HG03066 (cell line): Measurements from ENCODE around the gene NRG2.

Experiments
- ATAC-seq: cut with Tn5 transposase; IDR thresholded peaks from one replicate; pipeline ENCODE4 v1.9.1; 2021; ENCODE audit warnings: low read depth; ENCODE audit not compliant: unreplicated experiment

Gene NRG2

DNA sequence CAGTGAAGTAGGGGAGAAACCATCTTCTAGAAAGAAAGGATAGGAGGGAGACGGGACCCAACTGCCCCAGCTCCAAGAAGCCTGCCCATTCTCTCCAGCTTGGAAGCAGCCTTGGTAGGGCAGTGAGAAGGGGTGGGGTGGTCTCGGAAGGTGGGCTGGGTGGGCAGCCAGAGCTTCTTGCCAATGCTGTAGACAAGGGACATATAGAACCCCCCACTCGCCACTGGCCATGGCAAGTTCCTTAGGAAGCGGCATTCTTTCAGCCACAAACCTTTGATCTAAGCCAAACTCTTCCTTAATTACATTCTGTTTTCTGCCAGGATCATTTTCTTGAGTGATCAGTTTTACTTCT, 157.3 kb downstream of the NRG2 start:
- no peak for ATAC-seq

DNA sequence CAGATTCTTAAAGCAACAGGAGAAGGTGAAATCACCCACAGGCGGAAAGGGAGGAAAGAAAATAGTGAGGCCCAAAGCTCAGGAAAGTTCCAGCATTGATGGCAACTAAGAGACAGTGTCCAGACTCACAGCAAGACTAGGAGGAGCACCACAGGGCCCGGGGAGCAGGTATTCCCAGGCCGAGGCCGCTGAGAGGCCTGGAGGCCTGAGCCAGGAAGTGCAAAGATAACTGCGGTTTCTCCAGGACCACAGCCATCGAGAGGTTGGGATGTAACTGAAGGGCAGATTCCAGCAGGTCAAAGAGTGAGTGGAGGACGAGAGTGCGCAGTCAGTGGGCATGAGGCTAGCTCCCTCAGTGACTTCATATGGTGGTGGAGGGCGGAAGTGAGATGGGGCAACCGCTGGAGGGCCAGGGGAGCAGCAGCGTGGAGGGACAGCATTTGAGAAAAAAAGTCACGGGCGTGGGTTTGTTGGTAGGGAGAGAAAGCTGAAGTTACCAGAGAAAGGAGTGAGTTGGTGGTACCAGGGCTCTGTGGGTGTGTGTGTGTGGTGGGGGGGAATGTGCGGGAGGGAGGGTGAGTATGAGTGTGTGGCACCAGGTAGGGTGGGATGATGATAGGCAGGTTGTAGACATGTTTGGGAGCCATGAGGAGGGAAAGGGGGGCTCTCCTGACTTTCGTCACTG, 157.8 kb downstream of the NRG2 start:
- ATAC-seq, result no peak

DNA sequence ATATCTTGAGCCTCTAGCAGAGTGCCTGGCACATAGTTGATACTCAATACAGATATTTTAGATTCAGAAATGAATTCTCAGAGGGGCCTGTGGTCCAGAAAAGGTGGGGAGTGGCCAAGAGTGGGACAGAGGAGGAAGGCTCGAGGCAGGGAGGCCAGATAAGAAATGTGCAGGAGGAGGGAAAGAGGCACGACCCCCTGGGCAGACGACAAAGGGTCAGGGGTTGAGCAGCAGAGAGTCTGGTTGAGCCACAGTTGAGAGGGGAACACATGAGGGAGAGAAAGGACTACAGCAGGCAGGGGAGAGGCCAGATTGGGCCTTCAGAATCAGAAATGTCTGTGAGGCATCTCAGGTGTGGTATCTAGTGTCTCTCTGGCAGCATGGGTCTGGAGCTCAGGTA, 158.4 kb downstream of the NRG2 start:
- ATAC-seq, result no peak

DNA sequence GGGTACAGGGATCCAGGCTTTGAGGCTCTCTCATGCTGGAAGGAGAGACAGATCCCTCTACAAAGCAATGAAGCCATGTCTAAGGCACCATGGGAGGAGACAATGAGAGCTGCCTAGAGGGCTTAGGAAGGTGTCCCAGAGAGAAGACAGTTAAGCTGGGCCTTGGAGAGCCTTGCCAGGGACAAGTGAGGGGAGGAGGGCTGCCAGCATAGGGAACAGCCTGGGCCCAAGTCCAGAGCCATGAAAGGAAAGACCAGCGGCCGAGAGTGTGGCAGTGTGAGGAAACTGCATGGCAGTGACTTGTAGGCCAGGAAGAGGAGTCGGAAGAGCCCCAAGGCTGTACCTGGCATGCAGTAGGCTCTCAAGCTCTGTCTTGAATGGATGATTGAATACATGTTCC, 159.0 kb downstream of the NRG2 start:
- no peak for ATAC-seq

DNA sequence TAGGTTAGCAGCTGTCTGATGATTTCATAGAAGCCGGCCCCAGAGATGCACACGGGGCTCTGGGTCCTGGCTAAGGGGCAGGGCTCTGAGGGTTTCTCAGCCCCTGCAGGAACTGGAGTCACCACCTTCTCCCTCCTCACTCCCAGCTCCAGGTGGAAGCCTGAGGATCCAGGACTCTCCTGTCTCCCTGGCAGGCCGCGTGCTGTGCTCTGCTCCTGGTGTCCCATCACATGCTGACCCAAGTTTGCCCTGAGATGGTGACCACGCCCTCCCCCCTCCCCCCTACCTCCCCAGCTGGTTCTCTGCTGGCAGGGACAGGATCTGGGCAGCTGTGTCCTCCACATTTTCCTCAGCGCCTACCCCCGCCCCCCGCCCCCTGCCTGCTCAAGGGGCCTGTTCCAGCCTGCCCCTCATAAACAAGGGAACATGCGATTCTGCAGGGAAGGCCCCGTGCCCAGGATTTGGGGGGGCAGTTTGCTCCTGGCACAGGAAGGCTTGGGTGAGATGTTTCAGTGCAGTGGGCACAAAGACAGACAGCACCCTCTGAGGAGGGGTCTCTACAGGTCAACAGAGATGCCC, 160.0 kb downstream of the NRG2 start:
- ATAC-seq, result no peak

DNA sequence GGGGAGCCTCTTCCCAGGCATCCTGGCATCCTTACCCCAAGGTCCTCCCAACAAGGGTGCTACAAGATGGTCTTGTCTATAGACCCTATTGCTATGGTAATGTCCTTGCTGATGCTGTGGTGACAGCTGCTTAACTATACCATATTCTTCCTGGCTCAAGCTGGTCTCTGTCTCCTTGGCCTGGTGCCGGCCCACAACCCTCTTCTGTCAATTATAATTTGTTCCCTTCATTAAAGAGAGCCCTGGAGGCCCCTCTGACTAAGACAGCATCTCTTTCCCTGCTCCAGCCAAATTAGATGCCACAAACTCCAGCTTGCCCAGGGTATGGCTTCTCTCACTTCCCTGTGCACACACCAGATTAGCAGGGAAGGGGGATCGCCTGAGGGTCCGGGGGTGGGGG, 160.8 kb downstream of the NRG2 start:
- ATAC-seq, result no peak

DNA sequence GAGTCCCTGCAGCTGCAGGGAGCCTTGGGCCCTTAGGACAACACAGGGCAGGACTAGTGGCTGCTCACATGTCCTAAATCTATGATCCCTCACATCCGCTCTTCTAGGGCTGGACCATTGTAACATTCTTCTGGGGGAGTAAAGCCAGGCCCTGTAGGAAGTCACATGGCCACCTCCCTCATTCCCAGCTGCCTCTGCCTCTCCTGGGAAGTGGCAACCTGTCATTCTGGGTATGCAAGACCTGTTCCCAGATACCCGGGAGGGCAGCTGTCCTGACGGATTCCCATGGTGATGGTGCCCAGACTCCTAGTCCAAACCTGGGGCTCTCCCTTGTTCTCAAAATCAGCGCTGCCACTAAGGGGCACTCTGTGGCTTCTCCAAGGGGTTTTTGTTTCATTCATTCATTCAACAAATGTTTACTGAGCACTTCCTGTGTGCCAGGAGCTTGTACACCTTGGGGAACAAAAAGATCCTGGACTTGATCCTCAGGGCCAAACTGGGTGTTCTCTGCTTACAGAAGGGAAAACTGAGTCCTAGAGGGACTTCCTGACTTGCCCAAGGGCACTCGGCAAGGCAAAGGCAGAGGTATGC, 161.9 kb downstream of the NRG2 start:
- no peak for ATAC-seq

DNA sequence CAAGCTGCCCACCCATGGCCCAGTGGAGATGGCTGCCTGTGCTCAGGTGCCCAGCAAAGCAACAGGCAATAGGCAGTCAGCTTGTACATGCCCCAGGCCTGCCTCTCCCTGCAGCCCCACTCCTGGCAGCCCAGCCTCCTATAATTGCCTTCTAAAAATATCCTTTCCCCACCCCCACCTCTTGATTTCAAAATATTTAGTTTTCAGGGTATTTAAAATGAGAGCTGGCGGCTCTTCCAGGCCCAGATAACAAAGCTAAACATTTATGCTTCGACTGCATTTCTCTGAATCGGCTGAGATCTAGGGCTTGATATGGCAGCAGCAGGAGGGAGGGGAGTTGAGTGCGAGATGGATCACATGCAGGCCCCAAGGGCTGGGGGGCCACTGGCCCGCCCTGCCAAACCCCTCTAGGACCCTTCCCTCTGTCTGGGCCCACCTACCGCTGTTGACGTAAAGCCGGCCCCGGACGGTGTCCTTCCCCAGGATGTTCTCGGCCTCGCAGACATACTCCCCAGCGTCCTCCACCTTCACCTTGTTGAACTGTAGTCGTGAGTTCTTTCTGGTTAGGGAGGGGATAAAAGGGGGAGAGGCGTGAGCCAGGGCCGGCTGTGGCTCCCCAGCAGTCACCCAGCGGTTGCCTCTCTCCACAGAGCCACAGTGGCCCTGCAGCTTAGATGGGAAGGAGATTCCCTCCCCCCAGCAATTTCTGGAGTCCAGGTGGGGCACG, 162.5 kb downstream of the NRG2 start:
- no peak for ATAC-seq

DNA sequence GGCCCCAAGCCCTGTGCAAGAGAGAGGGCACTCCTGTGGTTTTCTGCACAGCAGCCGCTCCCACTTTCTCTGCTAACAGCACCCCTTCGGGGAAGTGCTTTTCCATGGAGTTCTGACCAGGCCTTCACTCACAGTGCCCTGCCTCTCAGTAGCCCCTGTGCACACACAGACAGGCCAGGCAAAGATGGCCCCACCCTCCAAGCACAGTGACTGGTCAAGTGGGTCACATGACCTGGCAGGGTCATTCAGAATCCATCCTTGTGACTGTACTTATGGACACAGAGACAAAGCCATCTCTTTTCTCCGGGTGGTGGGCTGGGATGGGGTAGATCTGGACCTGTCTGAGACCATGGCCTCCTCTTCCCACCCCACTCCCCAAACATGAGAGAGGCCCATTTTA, 165.0 kb downstream of the NRG2 start:
- no peak for ATAC-seq

DNA sequence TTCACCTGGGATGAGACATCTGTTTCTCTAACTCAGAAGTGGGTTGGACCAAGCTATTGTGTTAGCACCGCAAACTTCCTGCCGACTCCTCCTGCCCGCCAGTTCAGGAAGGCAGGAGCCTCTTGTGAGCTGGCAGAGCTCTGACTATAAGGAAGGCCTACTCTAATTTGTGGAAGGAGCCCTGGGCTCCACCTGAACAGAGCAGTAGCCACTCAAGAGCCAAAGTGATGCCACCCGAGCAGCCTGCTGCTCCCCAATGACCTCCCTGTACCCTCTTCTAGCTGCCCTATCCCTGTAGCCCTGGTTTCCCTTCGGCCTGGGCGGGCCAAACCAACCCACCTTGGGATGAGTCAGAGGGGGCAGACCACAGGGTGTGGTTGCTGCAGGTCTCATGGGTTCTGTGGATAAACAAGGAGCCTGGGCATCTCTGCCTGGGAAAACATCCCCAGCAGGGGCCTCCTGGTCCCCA, 165.9 kb downstream of the NRG2 start:
- ATAC-seq, result no peak

DNA sequence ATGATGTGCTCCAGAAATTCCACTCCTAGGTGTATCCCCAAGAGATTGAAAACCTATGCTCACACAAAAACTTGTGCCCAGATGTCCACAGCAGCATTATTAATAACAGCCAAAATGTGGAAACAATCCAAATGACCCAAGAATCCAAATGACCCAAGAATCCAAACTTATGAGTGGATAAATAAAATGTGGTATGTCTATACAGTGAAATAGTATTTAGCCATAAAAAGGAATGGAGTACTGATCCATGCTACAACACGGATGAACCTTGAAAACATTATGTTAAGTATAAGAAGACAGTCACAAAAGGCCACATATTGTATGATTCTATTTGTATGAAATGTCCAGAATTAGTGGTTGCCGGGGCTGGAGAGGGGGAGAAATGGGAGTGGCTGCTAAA, 167.1 kb downstream of the NRG2 start:
- ATAC-seq, result no peak

DNA sequence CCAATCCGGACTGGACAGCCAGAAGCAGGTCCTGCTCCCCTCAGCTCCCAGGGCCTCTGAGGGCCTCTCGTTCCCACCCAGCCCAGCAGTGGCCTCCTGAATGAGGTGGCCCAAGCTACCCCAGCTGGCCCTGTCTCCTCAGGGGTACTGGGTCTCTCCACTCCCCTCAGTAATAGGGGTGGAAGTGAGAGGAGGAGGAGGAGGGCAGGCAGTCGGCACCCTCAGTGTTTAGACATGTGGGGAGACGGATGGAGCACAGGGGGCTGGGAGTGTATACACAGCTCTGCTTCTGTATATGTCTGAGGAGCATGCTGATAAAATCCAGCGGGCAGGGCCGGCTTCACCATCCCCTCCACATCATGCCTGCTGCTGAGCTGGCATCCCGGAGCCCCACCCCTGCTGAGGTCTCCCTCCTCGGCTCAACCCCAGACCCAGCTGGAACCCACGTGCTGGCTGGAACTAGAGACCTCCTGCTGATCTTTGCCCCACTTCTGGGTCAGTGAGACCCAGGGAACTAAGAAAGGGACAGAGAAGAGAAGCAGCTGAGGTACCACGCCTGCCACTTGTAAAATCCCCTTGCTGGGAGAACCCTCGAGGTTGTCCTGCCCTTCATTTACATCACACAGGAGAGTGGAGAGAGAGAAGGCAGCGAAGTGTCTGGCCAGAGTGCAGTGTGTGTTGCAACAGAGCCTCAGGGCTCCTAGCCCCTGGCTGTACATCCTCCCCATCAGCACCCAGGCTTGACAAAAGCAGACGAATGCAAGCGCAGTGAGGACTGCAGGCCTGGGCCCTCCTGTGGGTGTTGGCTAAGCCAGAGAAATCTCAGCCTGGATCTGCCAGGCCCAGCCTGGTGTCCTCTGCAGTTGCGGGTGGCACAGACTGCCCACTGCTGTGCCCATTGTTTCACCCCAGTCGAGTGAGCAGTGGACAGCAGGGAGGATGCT, 170.0 kb downstream of the NRG2 start:
- ATAC-seq, result no peak

DNA sequence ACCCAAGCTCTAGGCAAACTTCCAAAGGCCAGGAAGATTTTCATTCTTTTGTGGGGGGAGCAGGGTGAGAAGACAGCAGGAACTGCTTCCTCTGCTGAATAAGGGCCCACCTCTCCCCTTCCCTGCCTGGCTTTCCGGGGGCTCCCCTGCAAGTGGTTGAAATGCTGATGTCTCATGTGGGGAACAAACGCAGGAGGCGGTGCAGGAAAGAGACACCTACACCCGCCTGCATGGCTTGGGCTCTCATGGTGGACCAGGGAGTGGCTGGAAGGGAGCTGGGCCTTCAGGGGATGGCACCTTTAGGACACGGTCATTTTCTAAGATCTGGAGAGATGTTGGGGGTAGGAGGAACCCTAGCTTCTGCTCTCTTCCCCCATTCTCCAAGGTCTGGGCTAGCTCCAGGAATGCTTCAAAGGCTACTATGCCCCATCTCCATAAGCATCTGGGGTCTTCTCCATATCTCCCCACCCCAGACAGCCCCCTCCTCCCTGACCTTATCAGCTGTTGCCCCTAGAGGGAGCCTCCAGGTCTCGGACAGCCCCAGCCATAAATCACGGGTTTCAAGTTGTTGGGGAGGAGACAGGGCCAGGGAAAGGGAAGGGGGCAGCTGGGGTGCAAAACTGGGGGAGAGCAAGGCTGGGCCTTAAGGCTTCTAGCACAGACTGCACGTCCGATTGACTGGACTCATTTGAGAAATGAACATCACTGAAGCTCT, 170.9 kb downstream of the NRG2 start:
- no peak for ATAC-seq

DNA sequence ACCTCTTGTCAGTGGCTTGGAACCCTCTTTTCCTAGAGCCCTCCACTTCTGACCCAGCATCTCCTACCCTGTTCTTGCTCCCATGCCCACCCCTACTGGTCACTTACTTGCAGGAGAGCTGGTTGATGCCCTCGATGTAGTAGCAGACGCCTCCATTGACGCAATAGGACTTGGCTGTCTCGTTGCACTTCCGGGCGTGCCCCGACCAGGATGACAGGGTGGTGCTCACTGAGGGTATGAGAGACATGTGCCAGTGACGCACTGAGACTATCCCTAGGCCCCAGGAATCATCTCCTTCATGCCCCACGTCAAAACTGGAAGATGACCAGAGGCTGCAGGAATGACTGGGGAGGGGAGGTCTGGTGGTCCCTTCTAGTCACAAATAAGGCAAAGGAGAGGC, 171.5 kb downstream of the NRG2 start:
- no peak for ATAC-seq

DNA sequence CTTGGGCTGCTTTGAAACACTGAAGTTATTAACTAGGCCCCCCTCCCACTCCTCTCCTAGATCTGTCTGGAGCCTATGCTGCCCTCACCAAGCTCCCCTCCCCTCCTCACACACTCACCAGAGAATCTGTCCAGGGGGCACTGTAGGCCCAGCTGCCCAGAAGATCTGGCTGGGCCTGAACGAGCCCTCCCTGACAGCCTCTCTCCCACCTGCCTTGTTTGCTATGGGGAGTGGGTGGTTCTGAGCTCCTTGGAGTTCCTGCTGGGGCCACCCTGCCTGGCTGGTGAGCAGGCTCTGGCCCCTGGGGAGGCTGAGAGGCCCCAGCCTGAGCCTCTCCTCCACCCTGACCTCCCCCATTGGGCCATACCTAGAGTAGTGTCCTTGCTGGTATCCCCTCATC, 172.4 kb downstream of the NRG2 start:
- ATAC-seq, result no peak

DNA sequence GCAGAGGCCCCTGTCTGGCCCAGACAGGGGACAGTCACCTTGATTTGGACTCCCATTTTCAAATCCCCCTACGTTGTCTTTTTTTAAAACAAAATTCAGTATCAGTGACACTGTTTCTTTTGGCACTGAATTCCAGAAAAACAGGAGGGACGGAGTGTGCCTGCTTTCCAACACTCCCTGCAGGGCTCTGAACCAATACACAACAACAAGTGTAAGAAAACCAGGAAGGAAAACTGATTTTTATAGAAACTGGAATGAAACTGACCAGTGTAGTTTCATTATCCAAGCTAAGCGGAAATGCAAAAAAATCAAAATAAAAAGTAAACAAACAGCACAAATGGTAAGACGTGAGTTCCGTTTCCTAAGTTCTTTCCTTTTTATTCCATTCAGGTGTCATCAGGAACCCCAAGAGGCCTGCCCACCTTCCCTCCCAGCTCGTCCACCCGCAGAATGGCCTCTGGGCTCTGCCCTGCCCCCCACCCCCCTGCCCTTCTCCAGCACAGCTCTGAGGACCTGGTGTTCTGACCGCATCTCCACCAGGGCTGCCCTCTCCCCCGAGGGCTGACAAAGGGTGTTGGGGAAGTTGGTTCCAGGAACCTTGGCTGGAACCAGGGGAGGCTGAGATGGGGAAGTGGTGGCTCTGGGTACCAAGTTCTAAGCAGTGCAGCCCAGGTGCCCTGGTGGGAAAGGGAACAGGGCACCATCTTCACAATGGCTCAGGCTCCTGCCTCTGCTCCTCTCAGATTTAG, 173.9 kb downstream of the NRG2 start:
- ATAC-seq, result no peak

DNA sequence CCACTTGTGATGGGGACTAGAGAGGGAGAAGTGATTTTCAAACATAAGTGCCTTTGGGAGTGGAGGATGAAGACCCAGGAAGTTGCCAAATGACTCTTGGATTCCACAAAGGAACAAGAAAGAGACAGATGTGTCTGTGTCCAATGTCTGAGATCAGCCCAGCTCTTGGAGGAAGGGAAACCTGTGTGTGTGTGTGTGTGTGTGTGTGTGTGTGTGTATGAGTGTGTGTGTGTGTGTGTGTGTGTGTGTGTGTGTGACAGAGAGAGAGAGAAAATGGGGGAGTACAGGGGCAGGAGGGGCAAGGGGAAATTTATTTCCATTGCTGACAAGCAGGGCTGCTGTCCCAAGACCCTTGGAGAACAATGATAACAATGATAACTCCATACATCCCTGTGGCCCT, 175.5 kb downstream of the NRG2 start:
- ATAC-seq, result no peak

DNA sequence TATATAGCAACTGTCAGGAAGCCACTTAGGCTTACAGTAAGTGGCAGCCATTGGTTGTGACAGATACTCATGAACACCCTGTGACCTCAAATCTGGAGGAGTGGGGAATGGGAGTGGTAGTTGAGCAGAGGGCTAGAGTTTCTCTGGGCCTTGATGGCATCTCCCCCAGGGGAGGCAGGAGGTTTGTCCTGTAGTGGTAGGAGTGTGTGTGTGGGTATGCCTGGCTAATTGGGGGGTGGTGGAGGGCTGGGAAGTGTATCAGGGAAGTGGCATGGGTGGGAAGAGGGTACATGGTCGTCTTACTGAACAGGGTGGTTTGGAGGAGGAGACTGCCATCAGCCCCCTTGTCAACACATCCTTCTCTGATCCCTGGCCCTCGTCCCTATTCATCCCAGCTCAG, 176.0 kb downstream of the NRG2 start:
- ATAC-seq, result no peak

DNA sequence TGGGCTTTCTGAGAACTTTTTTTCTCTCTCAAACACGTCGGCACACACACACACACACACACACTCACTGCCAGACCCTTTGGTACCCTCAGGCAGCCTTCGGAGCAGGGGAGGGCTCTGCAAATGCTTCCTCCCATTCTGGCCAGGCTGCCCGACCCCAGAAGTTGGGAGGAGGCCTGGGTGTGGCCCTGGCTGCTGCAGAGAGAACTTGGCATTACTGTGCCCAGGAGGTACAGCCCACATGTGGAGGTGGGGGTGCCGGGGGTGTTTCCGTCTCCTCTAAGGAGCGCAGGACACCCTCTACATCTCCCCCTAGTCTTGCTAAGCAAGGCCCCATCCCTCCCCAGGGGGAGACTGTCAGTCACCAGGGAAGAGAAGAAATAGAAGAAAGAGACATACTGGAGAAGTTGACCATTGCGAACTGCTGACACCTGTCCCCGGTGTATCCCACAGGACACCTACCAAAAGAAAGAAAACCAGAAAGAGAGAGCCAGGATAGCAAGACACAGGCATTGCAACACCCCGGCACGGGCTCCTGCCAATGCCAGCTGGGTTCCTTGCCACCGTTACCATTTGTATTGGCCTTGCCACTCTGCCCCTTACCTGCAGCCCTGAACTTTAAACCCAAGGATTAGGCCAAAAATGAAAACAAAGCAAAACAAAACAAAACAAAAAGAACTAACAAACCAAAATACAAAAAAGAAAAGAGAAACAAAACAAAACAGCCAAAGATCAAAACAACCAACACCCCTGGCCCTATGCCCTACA, 178.2 kb downstream of the NRG2 start:
- ATAC-seq, result no peak
